Islet precursor cell (in vitro differentiated cells): ENCODE results near the gene DHH.
"Not testable (repeated sequence)": the region's sequence is repeated elsewhere in the genome, so short reads cannot be mapped to it uniquely, and the experiment has no call there.

ENCODE experiments used
- DNase-seq: peaks from one replicate; pipeline ENCODE4 v3.0.0-alpha.2; 2018

The DHH gene

GRCh38 chr12:49068879-49069506, 25.6 kb downstream of the DHH start:
- DNase-seq: no peak

- DNase-seq: no peak
These were observed 28.5 kb downstream of the DHH start for GRCh38 chr12:49066120-49066519.

- DNase-seq: no peak
These were observed 29.8 kb downstream of the DHH start for GRCh38 chr12:49064767-49065152.

- DNase-seq: not testable (repeated sequence)
These were observed 32.7 kb downstream of the DHH start for GRCh38 chr12:49061916-49062315.

- no peak for DNase-seq
These were observed 33.4 kb downstream of the DHH start for GRCh38 chr12:49061157-49061650.

- peak; percentile 97 for DNase-seq
These were observed 34.1 kb downstream of the DHH start, which contains the start of gene KMT2D for GRCh38 chr12:49060237-49061156. KMT2D (minus strand) TSS chr12:49060794; CDS start chr12:49055324, 5,470 bp downstream.

GRCh38 chr12:49059299-49060171, 35.1 kb downstream of the DHH start:
- peak; percentile 68 for DNase-seq

- DNase-seq: no peak
These were observed 35.6 kb downstream of the DHH start for GRCh38 chr12:49059045-49059298.

GRCh38 chr12:49058366-49059044, 36.1 kb downstream of the DHH start:
- no peak for DNase-seq

- no peak for DNase-seq
These were observed 36.7 kb downstream of the DHH start for GRCh38 chr12:49057888-49058287.

- peak; percentile 88 for DNase-seq
These were observed 38.4 kb downstream of the DHH start for GRCh38 chr12:49055978-49056754.

GRCh38 chr12:49055092-49055491, 39.5 kb downstream of the DHH start:
- no peak for DNase-seq

- no peak for DNase-seq
These were observed 40.1 kb downstream of the DHH start for GRCh38 chr12:49054524-49054923.

- DNase-seq: no peak
These were observed 40.5 kb downstream of the DHH start for GRCh38 chr12:49054096-49054495.

GRCh38 chr12:49052451-49053208, 42.0 kb downstream of the DHH start:
- no peak for DNase-seq

GRCh38 chr12:49051777-49052438, 42.7 kb downstream of the DHH start:
- DNase-seq: no peak

- DNase-seq: no peak
These were observed 43.2 kb downstream of the DHH start for GRCh38 chr12:49051373-49051764.

GRCh38 chr12:49050507-49051372, 43.9 kb downstream of the DHH start:
- no peak for DNase-seq

GRCh38 chr12:49049566-49050224, 44.9 kb downstream of the DHH start:
- peak; percentile 75 for DNase-seq
